ENCODE data around the gene VWA5B1.

Gene VWA5B1

DNA sequence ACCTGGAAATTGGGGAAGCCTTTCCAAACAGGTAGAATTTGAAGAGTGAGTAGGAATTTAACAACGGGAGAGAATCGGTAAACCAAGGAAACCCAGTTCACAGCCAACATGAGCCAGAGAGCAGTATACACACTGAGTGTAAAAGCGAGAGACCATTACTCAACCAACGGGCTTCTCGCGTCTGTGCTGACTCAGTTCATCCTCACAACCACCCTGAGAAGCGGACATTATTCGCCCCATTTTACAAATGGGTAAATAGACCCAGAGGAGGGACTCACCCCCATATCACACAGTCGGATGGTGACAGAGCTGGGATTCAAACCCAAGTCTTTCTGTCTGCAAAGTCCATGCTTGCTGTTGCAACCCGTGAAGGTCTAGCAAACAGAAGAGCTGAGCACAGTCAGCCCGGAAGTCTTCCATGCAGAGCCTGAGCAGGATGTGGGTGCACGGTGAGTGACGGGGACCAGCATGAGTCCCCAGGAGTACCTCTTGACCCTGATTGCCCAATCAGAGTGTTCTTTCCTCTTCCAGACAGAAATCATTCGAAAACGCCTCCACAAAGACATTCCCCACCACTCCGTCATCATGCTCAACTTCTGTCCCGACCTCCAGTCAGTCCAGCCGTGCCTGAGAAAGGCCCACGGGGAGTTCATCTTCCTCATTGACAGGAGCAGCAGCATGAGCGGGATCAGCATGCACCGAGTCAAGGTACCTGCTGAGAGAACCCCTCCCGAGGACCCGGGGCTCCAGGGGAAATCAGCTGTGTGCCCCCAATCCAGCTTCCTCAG is 32.3 kb downstream of the VWA5B1 start:
- DNase-seq: no peak

DNA sequence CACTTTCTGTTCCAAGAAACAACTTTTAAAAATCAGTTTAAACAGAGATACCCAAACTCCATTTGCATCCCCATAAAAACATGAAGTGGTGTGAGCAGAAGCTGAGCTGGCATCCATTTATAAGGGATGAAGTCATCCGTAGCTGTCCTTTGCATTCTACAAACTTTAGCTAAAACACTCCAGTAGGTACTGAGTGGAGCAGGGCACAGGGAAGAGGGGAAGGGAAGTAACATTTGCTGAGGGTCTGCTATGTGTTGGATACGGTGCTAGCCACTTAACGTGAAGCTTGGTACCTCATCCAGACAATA is 32.9 kb downstream of the VWA5B1 start:
- no peak for DNase-seq

DNA sequence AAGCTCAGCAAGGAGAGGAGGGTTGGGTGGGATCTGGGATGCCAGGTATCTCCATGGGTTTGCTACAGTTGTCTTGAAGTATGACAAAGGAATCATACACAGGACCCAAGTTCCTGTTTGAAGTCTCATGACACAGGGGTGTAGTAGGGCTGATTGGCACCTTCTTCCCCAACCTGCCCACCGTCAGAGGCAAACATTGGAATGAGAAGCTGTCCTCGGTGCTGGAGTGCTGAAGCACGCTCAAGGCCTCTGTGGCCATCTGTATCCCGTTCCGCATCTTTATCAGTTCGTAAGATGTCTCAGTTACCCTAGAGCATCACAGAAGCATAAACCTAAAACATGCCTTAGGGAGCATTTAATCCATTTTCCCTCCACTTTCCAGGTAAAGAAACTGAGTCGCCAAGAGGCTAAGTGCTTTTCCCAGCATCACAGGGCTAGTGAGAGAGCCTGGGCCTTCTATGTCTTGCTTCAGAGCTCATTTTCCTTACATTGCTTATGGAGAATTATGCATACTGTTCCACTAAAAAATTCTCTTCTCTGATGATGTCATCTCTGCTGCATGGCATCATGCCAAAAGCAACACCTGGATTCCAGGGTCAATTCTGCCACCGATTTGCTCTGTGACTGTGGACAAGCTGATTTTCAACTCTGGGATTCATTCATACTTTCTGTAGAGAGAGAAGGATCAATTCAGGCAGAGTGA is 34.2 kb downstream of the VWA5B1 start:
- no peak for DNase-seq

DNA sequence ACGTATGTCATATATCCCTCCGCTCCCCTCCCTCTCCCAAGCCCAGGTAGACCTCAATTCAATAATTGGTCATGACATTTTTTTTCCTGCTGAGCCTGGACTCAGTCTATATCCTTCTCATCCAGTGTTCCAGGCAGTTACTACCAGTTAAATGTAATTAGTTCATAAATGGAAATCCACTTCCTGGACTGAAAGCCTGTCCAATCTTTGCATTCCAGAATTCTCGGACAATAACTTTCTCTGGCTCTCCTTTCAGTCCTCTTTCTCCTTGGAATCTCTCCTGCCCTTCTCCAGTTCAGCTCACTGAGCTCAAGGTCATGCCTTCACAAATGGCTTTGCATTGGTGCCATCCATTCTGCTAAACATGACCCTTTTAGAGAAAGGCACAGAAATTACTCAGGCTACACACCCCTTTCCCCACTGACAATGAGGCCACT is 34.8 kb downstream of the VWA5B1 start:
- no peak for DNase-seq

DNA sequence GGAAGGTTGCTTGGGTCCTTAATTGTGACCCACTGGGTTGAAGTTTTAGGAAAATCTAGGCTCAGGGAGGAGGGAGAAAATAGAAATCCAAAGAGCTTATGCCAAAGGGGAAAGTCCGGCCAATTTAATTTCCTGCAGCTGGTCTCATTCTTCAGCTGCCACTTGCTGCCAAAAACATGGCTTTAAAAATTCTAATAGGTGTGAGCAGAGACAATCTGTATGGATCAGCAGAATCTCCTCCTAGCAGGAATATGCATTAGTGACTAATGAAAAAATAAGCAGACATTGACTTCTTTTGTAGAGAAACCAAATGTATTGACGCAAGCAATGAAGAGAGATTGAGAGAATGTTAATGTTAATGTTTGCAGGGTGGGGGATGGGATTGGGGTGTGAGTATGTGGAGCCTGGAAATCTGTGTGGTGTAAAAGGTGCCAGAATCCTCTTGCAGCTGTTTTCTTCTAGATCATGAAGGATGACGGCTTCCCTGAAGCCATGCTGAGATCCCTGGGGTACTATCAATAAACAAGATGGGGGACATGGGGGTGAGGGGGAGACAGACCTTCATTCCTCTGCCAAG is 35.3 kb downstream of the VWA5B1 start:
- no peak for DNase-seq

DNA sequence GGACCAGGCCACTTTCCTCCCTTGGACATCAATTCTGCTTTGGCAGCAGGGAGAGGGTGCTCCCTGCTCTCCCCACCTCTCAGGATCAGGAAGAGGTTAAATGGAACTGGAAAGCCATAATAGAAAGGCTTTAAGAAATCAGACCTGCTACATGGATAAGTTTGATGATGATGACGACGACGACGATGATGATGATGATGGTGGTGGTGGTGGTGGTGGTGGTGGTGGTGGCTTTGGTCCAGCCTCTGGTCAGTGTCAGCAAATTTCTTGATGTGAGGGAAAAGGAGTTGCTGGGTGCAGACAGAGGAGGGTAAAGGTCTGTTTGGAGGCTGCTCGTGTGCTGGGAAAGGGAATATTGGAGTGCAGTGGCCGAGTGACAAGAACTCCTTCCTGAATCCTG is 36.8 kb downstream of the VWA5B1 start:
- no peak for DNase-seq

DNA sequence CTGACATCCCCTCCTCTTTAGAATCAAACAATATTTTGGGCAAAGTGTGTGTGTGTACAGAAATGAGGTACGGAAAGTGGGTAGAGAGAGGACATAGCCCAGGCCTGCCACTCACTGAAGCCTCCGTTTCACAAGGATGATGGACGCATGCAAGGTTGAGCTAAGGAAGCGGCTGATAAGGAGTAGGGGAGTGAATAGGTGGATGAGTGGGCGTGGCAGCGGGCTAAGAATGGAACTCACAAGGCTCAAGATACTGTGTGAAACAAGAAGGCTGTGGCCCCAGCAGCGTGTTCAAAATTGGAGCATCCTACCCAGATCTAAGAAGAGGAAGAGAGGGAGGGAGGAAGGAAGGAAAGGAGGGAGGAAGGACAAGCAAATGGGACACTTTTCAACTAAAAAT is 37.5 kb downstream of the VWA5B1 start:
- no peak for DNase-seq

DNA sequence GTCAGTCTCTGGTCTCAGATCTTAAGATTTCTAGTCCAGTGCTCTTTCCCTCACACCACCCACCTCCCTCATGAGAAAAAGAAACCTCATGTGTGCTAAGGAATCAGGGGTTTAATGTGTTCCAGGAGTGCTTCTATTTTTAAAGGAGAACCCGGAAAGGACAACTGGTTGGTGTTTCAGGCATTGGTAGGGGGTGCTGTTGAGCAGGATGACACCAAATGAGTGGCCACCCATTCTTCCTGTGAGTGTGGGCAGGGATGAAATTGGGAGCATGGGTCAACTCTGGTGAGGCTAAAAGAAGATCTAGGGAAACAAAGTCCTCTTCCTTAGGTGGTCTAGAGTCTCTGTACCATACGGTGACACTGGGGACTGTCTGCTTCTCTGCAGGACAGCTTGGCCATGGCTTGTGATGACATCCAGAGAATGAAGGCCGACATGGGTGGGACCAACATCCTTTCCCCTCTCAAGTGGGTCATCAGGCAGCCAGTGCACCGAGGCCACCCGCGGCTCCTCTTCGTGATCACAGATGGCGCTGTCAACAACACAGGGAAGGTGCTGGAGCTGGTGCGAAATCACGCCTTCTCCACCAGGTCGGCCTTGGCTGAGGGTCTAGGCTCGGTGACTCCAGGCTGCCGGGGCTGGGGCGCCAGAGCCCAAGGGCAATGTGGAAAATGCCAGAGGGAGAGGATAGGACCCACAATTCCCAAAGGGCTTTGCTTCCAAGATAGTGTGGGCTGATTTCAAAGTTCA is 39.3 kb downstream of the VWA5B1 start:
- DNase-seq: no peak

DNA sequence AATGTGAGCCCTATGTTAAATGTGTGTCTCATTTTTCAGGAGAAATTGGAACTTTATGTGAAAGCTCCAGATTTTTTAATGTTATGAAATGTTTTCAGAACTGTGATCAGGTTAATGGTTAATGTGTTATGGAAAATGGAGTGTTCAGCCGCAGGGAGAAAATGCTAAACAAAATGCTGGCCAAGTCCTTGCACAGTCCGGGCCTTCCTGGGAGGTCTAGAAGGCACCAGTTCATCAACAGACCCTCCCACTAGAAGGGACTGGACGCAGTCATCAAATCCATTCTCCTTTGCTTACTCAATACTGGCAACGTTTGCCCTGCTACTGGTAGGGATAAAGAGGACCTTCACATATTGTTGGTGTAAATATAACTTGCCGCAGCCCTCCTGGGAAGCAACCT is 43.4 kb downstream of the VWA5B1 start:
- DNase-seq: no peak

DNA sequence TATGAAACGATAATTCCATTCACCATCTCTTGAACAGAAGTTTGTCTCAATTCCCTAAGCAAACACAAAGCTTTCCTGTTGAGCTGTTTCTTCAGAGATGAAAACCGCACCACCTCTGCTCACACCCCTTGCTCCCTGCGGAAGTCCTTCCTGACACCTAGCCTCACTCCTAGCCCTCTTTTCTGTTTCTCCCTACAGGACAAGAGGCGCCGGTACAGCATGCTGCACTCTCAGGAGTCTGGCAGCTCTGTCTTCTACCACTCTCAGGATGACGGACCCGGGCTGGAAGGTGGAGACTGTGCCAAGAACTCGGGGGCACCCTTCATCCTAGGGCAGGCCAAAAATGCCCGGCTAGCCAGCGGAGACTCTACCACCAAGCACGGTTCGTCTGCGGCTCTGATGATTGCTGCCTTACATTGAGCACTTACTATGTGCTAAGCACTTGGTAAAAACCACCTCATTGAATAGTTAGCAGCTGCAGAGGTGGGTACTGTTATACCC is 45.5 kb downstream of the VWA5B1 start:
- no peak for DNase-seq

DNA sequence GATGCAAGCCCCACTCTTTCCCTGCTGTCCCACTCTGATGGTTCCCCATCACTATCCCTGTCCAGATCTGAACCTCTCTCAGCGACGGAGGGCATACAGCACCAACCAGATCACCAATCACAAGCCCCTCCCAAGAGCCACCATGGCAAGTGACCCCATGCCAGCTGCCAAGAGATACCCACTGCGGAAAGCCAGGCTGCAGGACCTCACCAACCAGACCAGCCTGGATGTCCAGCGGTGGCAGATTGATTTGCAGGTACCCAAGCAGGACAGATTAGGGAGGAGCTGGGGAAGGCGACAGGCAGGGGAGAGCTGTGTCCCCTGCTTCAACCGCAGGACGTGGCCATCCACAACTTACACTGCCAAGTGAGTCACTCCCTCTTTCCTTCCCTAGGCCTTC is 46.9 kb downstream of the VWA5B1 start:
- no peak for DNase-seq

DNA sequence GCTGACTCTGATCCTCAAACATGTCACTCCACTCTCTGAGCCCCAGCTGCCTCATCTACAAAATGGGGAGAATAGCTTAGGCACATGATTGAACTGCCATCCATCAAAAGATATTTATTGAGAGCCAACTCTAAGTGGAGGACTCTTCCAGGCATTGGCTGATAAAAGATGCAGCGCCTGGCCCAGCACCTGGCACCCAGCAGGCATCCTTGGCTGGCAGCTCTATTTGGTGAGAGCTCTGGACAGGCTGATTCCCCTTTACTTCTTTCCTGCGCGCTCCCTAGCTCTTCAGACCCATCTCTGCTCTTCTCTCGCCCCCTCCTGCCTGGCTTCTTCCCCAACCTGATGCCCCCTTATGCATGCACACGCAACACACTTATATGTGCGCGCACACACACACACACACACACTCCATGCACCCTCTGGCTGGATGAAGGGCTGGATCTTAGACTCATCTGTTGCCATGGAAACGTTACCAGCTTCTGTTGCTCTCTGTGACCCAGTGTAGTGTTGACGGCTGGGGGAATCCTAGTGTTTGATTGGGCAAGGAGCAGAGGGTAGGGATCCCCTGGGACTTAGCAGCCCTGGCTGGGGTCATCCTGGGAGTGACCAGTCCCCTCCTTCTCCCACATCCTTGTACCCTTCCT is 49.3 kb downstream of the VWA5B1 start:
- DNase-seq: peak; percentile 24

DNA sequence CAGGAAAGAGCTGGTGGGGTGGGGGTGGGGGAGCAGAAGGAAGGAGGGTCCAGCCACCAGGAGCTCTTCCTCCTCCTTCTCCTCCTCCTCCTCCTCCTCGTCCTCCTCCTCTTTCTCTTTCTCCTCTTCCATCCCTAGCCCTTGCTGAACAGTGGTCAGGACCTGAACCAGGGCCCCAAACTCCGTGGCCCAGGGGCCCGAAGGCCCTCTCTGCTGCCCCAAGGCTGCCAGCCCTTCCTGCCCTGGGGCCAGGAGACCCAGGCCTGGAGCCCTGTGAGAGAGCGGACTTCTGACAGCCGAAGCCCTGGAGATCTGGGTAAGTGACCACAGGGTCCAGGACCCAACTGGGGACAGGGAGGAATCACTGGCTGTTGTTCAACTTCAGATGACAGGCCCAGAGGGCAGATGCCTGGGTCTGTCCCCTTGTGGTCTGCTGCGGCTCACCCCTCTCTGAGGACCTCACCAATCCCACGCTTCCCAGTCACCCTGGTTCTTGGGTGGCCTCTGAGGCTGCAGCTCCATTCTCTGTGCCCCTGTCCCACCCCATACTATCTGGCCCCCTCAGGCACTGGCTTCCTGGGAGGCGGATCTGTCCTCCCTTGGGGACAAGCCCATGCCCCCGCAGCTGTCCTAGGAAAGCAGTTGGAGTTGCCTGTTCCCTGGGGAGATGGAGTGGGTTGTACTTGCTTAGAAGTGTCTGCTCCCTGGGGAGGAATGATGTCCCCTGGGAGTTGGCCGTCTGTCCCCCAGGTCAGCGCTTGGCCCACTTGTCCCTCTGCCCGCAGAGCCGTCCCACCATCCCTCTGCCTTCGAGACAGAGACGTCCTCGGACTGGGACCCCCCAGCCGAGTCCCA is 51.8 kb downstream of the VWA5B1 start:
- DNase-seq: peak; percentile 56

DNA sequence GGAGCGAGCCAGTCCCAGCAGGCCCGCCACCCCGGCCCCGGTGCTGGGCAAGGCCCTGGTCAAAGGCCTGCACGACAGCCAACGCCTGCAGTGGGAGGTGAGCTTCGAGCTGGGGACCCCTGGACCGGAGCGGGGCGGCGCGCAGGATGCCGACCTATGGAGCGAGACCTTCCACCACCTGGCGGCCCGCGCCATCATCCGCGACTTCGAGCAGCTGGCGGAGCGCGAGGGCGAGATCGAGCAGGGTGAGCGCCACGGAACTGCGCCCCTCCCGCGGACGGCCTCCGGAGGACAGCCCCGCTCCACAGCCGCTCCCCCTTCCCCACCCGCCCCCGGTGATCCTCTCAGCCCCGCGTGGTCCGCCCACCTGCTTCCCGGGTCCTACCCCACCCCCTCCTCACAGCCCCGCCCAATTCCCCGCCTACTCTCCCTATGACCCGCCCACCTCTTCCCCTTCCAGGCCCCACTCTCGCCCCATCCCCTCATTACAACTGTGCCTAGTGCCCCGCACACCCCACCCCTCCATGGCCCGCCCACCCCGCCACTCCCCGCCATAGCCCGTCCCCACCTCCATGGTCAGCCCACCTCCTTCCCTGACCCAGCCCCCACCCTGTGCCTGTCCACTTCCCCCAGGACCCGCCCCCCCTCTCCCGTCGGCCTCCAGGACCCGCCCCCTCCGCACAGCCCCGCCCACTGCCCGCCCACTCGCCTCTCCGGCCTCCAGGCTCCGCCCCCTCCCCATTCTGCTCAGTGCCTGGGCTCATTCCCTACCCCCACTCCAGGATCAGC is 52.7 kb downstream of the VWA5B1 start:
- peak; percentile 46 for DNase-seq

DNA sequence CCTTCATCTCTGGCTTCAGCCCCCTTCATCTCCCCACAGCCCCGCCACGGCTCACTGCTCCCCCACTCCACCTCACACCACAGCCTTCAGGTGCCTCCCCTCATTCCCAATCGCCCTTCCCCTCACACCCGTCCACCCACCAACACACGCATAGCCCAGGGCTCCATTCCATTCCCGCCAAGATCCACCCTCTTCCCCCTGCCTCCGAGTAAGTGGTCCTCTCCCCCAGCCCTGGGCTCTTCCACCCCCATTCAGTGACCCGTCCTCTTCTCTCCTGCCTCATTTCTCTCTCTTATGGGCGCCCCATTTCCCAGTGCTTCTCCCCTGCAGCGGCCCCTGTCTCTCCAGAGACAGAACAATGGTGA is 53.2 kb downstream of the VWA5B1 start:
- DNase-seq: no peak

DNA sequence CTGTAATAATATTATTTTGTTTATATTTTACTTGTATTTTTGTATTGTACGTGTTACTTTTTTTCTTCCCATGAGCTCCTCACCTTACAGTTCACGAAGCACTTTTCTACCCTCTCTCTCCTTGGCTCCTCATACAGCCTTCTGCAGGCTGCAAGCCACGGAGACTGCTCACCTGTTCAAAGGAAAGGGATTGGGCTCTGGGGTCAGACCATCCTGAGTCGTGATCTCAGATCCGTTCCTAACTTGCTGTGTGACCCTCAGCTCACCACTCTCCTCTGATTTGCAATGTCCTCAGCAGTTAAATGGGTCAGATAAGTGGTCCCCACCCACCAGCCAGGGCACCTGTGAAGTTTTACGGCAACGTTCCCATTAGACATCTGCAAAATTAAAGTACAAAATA is 54.1 kb downstream of the VWA5B1 start:
- no peak for DNase-seq

DNA sequence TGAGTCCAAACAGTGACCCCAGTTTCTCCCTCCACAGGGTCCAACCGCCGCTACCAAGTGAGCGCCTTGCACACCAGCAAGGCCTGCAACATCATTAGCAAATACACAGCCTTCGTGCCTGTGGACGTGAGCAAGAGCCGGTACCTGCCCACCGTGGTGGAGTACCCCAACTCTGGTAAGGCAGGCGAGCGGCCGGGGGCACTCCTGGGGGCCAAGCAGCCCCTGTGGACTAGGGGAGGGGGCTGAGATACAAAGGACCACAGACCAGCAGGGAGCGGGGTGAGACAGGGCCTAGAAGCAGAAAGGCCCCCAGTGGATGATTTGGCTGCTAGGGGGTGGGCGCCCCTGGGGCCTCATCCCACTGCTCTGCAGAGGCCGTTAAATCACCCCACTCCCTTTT is 54.7 kb downstream of the VWA5B1 start:
- no peak for DNase-seq

DNA sequence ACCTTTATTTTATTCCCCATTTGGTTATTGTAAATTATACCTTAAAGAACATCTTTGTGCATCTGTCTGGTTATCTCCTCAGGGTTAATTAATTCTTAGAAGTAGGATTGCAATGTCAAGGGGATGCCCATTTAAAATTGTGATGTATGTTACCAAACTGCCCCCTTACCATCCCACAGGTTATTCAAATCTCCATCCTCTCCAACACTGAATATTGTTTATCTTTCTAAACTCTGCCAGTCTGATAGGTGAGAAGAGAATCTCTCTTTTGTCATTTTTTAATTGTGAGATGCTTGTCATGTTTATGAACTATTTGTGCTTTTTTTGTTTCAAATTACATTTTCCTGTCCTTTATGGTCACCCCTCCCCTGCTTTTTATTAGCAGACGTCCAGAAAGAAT is 55.8 kb downstream of the VWA5B1 start:
- DNase-seq: no peak

DNA sequence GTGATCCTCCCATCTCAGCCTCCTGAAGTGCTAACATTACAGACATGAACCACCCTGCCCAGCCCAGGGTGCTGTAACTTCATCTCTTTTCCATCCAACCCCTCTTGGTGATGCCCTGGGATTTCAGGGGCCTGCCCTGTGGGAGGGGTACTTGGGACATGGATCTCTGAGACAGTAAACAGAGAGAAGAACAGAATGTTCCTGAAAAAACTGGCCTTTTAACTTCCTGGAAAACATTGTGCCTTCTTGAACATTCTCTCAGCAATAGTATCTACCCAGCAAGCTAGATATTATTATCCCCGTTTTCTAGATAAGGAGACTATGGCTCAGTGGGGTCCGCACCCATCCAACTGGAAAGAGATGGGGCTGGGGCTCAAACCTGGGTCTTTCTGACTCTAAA is 57.0 kb downstream of the VWA5B1 start:
- no peak for DNase-seq

DNA sequence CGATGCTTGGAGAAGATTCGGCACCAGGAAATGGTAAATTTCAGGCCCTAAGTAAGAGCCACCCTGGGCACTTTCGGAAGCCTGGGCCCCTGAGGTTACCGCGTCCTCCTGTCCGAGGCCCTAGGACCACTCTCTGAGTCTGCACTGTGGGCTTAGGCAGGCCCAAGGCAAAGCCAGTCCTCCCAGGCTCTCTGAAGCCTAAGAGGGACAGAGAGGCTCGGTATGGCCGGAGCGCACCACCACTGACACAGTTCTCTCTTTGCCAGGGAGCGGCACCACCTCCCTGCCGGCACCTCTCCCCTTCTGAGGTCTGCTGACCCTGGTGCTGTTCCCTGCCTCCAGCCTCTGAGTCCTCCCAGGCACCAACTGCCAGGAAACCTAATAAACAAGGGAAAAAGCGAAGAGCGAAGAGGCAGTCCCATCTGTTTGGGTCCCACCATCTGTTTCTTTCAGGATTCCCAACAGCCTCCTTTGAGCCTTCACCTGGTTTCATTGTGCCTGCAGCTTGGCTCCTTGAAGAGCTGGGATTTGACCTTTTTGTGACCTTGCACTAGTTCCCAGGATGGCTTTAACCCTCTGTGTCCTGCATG is 57.7 kb downstream of the VWA5B1 start:
- peak; percentile 93 for DNase-seq

DNA sequence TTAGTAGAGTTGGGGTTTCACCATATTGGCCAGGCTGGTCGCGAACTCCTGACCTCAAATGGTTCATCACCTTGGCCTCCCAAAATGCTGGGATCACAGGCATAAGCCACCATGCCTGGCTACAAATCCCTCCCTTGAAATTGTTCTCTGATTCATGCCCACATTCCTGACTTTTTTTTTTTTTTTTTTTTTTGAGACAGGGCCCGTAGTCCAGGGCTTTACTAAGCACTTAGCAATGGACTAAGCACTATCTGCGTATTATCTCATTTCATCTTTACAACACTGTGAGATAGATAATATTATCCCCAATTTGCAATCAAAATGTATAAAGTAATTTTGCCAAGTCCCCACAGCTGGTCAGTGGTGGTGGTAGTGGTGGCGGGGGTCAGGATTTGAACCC is 58.9 kb downstream of the VWA5B1 start:
- DNase-seq: no peak
